Natural killer cell (primary cell): ENCODE data around the gene AQP3. TPM values are rescaled to one million over a fixed set of nuclear protein-coding genes. Genes with fewer than 3 reads are reported as not detected.
"Not testable (repeated sequence)": the region's sequence is repeated elsewhere in the genome, so short reads cannot be mapped to it uniquely, and the experiment has no call there.

Source experiments
- ATAC-seq, 3 donors: fragments of 150-1000 bp in 2 of 3; fragments of 200-7000 bp in 1 of 3; cut with Tn5 transposase; 1 replicate in 1 of 3; 2 replicates in 2 of 3; pipeline ENCODE4 v1.10.0; 2021; ENCODE audit warnings: mild to moderate bottlenecking in 2 of 3, moderate library complexity in 2 of 3
- DNase-seq, 2 donors: peaks; one replicate each; pipeline versions ENCODE4 v3.0.0 to v3.0.0-alpha.2; 2013 to 2021; ENCODE audit warnings: mixed read lengths in 1 of 2
- H3K27ac ChIP-seq: one replicate; pipeline ENCODE4 v1.5.1; 2013; ENCODE audit warnings: mild to moderate bottlenecking, low read length
- H3K27me3 ChIP-seq: one replicate; pipeline ENCODE4 v1.6.1; 2013; ENCODE audit warnings: low read length; ENCODE audit not compliant: control insufficient read depth, insufficient read depth
- H3K36me3 ChIP-seq: one replicate; pipeline ENCODE4 v1.6.1; 2013; ENCODE audit warnings: low read length; ENCODE audit not compliant: control insufficient read depth, insufficient read depth
- H3K4me1 ChIP-seq: one replicate; pipeline ENCODE4 v1.6.1; 2013; ENCODE audit warnings: low read length; ENCODE audit not compliant: control insufficient read depth, insufficient read depth
- H3K4me3 ChIP-seq: one replicate; pipeline ENCODE4 v1.5.1; 2013; ENCODE audit warnings: low read length
- H3K9me3 ChIP-seq: one replicate; pipeline ENCODE4 v1.6.1; 2013; ENCODE audit warnings: low read length; ENCODE audit not compliant: control insufficient read depth, insufficient read depth
- H3K27ac Mint-ChIP-seq, 2 donors: one replicate each; pipeline ENCODE4 v1.8.0; 2022; ENCODE audit warnings: mild to moderate bottlenecking in 2 of 2, mixed read lengths in 2 of 2, moderate library complexity in 1 of 2
- H3K27me3 Mint-ChIP-seq, 2 donors: one replicate each; pipeline ENCODE4 v1.8.0; 2022; ENCODE audit warnings: low read depth in 2 of 2, mixed read lengths in 2 of 2
- H3K36me3 Mint-ChIP-seq: one replicate; pipeline ENCODE4 v1.8.0; 2022; ENCODE audit warnings: mixed read lengths
- H3K4me1 Mint-ChIP-seq, 2 donors: one replicate each; pipeline ENCODE4 v1.8.0; 2022; ENCODE audit warnings: mixed read lengths in 2 of 2
- H3K4me3 Mint-ChIP-seq: one replicate; pipeline ENCODE4 v1.8.0; 2022; ENCODE audit warnings: mild to moderate bottlenecking, moderate library complexity, mixed read lengths
- H3K9me3 Mint-ChIP-seq, 2 donors: one replicate each; pipeline ENCODE4 v1.8.0; 2022; ENCODE audit warnings: mixed read lengths in 2 of 2
- CTCF ChIP-seq: fragments of 200-600 bp; IDR thresholded peaks from one replicate; pipeline ENCODE4 v1.8.0; 2022; ENCODE audit warnings: antibody characterized with exemption
- WGBS: methylation state at CpG from one replicate; pipeline ENCODE4 v1.1.7; 2013; ENCODE audit warnings: missing lambda C conversion rate; ENCODE audit not compliant: insufficient coverage; 5-methylcytosine and 5-hydroxymethylcytosine counted together
- intact Hi-C: fragments of 100-400 bp; cut with micrococcal nuclease; formaldehyde crosslinking; loops from one replicate; pipeline ENCODE4 v1.14.2; 2022
- total RNA-seq, 4 donors: library from RNA; stranded (reverse); fragments of 120-200 nt in 1 of 4; gene quantifications; one replicate each; pipeline versions ENCODE4 v1.2.3 to v1.2.4, GENCODE V29; 2013 to 2022

The AQP3 gene
- total RNA-seq, 3 donors from 2014 or later (not counting 1 experiment from before 2014, with no cell fraction given), result 3.9 to 12.7 (median 6.1) TPM

- Histone ChIP-seq H3K36me3 (no peaks in the 10 kb centered on the region), H3K4me1 (peaks cover 18% of the 10 kb centered on the region), H3K4me3 (no peak overlapping the region), H3K27ac (peak overlapping the region; percentile 61), H3K27me3 (no peaks in the 10 kb centered on the region), H3K9me3 (no peaks in the 10 kb centered on the region)
- peak; percentile 36 to 42 for DNase-seq
- H3K36me3 Mint-ChIP-seq, result no peaks in the 10 kb centered on the region
- intact Hi-C loops, result loop anchor here (2.0 kb wide), 1 partner anchor 20 kb away; the partner anchor contains the start of gene AQP3
- H3K4me3 Mint-ChIP-seq, result no peak overlapping the region
- WGBS, result 54% methylated on average over 7 of the region's 7 CpGs
- H3K4me1 Mint-ChIP-seq, result peaks cover 0 to 14% of the 10 kb centered on the region in 2 donors
- peak; percentile 80 to 89 (median 86) for ATAC-seq
- peak overlapping the region; percentile 21 to 79 for H3K27ac Mint-ChIP-seq
- H3K9me3 Mint-ChIP-seq, result no peaks in the 10 kb centered on the region
- no peak for TF ChIP-seq CTCF
- no peaks in the 10 kb centered on the region for H3K27me3 Mint-ChIP-seq
Measured at GRCh38 chr9:33426843-33427293, 20.5 kb downstream of the AQP3 start.

GRCh38 chr9:33425128-33425533 is 22.3 kb downstream of the AQP3 start:
- 84% methylated on average over 4 of the region's 4 CpGs for WGBS
- ATAC-seq (no peak), DNase-seq (no peak)
- H3K27me3 ChIP-seq, result no peaks in the 10 kb centered on the region
- no peaks in the 10 kb centered on the region for H3K36me3 Mint-ChIP-seq
- H3K4me1 Mint-ChIP-seq, result peaks cover 0 to 14% of the 10 kb centered on the region in 2 donors
- no peak overlapping the region for H3K27ac ChIP-seq
- H3K27me3 Mint-ChIP-seq, result no peaks in the 10 kb centered on the region
- no peak for TF ChIP-seq CTCF
- no peaks in the 10 kb centered on the region for H3K36me3 ChIP-seq
- no peaks in the 10 kb centered on the region for H3K9me3 ChIP-seq
- H3K4me3 Mint-ChIP-seq, result no peak overlapping the region
- no peak overlapping the region for H3K27ac Mint-ChIP-seq
- no peaks in the 10 kb centered on the region for H3K9me3 Mint-ChIP-seq
- intact Hi-C loops, result no loop called here
- no peak overlapping the region for H3K4me3 ChIP-seq
- H3K4me1 ChIP-seq, result peaks cover 18% of the 10 kb centered on the region

DNA sequence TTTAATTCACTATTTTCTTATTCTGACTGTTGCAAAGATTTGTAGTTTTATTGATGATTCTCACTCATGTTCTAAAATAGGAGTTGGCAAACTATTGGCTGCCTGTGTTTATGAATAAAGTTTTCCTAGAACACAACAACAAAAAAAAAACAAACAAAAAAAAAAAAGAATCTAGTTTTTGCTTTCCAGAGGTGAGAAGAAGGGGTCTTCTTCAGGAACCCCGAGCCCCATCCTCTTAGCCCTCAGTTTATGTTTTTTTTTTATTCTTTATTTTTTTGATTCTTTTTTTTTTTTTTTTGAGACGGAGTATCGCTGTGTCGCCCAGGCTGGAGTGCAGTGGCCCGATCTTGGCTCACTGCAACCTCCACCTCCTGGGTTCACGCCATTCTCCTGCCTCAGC is 22.9 kb downstream of the AQP3 start:
- H3K9me3 Mint-ChIP-seq, H3K27ac ChIP-seq, H3K4me3 Mint-ChIP-seq, H3K36me3 ChIP-seq, DNase-seq, H3K9me3 ChIP-seq, H3K27ac Mint-ChIP-seq, ATAC-seq, H3K27me3 ChIP-seq, H3K36me3 Mint-ChIP-seq, intact Hi-C loops, H3K4me3 ChIP-seq, H3K27me3 Mint-ChIP-seq: not testable (repeated sequence)
- peaks cover 0 to 14% of the 10 kb centered on the region in 2 donors for H3K4me1 Mint-ChIP-seq
- WGBS, result 82% methylated on average over 3 of the region's 6 CpGs
- peaks cover 18% of the 10 kb centered on the region for H3K4me1 ChIP-seq

GRCh38 chr9:33424043-33424442 is 23.4 kb downstream of the AQP3 start:
- H3K9me3 Mint-ChIP-seq, H3K27ac Mint-ChIP-seq, intact Hi-C loops, H3K9me3 ChIP-seq, H3K4me3 Mint-ChIP-seq, H3K27me3 ChIP-seq, H3K27ac ChIP-seq, H3K36me3 Mint-ChIP-seq, H3K4me3 ChIP-seq, DNase-seq, H3K36me3 ChIP-seq, H3K27me3 Mint-ChIP-seq, ATAC-seq: not testable (repeated sequence)
- WGBS, result no CpG with 5 or more reads among the region's 7 CpGs
- peaks cover 18% of the 10 kb centered on the region for H3K4me1 ChIP-seq
- H3K4me1 Mint-ChIP-seq, result peaks cover 0 to 14% of the 10 kb centered on the region in 2 donors
